GM12878 (cell line): Measurements from ENCODE around the gene AKT1S1. TPM values are rescaled to one million over a fixed set of nuclear protein-coding genes. Genes with fewer than 3 reads are reported as not detected.

Experiments used
- BMI1 ChIP-seq: fragments of 450-650 bp; IDR thresholded peaks from 2 replicates; pipeline ENCODE4 v1.6.1; 2016; ENCODE audit warnings: mild to moderate bottlenecking, moderate library complexity, borderline replicate concordance
- CBFB ChIP-seq: IDR thresholded peaks from 2 replicates; pipeline ENCODE4 v1.6.1; 2016; ENCODE audit warnings: antibody characterized with exemption, low read depth
- E4F1 ChIP-seq: fragments of 450-650 bp; IDR thresholded peaks from 2 replicates; pipeline ENCODE4 v1.6.1; 2018; ENCODE audit warnings: borderline replicate concordance, mild to moderate bottlenecking; ENCODE audit not compliant: partially characterized antibody
- MEF2A ChIP-seq: IDR thresholded peaks from 2 replicates; pipeline ENCODE4 v1.6.1; 2011; ENCODE audit warnings: low read depth, mild to moderate bottlenecking, low read length, moderate library complexity; ENCODE audit not compliant: insufficient read depth
- NFYA ChIP-seq: IDR thresholded peaks from 2 replicates; pipeline ENCODE4 v1.6.1; 2011; ENCODE audit warnings: low read depth, mild to moderate bottlenecking, low read length, improper control_type of control experiment, borderline replicate concordance
- NR2F1 ChIP-seq: fragments of 450-650 bp; conservative IDR thresholded peaks from 2 replicates; pipeline ENCODE4 v1.6.1; 2017; ENCODE audit warnings: mild to moderate bottlenecking
- NRF1 ChIP-seq: conservative IDR thresholded peaks from 2 replicates; pipeline ENCODE4 v1.6.1; 2011; ENCODE audit warnings: mild to moderate bottlenecking, low read depth, low read length, improper control_type of control experiment
- SUPT20H ChIP-seq: IDR thresholded peaks from 2 replicates; pipeline ENCODE4 v1.6.1; 2011; ENCODE audit warnings: low read depth, mild to moderate bottlenecking, low read length, moderate library complexity, borderline replicate concordance; ENCODE audit not compliant: control insufficient read depth
- ZNF622 ChIP-seq: fragments of 450-650 bp; IDR thresholded peaks from 2 replicates; pipeline ENCODE4 v1.6.1; 2017; ENCODE audit warnings: mild to moderate bottlenecking, inconsistent platforms
- polyA plus RNA-seq, 11 experiments: library from polyadenylated mRNA; depleted of rRNA in 4 of 11; unstranded in 6 of 11; stranded (reverse) in 5 of 11; fragments of >200 nt; fragmentation: Nextera tagmentation in 4 of 11; fragmentation: Illumina TruSeq in 1 of 11; extraction: Ambion mirVana in 4 of 11; extraction: Trizol in 1 of 11; gene quantifications; 1 replicate in 1 of 11; 2 replicates in 10 of 11; pipeline versions ENCODE4 v1.2.1 to v1.2.3, GENCODE V29; 2011 to 2016; ENCODE audit warnings: inconsistent platforms in 2 of 11, missing spikeins in 2 of 11, low read depth in 1 of 11
- total RNA-seq, 4 experiments: library from RNA; depleted of rRNA in 3 of 4; stranded (reverse); fragments of >200 nt in 3 of 4; fragmentation: Illumina TruSeq in 1 of 4; extraction: Trizol in 1 of 4; gene quantifications; 2 replicates each; pipeline versions ENCODE4 v1.2.1 to v1.2.3, GENCODE V29; 2013 to 2021
- TF ChIP-seq, protein P1 (sequence below): fragments of 150-350 bp; IDR thresholded peaks from 2 replicates; pipeline ENCODE4 v1.6.1; 2014; ENCODE audit warnings: mild to moderate bottlenecking, low read depth, low read length
- TF ChIP-seq, protein P2 (sequence below): fragments of 450-650 bp; IDR thresholded peaks from 2 replicates; pipeline ENCODE4 v1.6.1; 2017; ENCODE audit warnings: mild to moderate bottlenecking, moderate library complexity

Gene AKT1S1
- total and polyA plus RNA-seq, 10 of the 15 experiments (the other 5 are each of a cell fraction or from before 2014, with no cell fraction given) = 0.43 to 23.0 (median 12.3) TPM

- TF ChIP-seq E4F1 (no peak), MEF2A (no peak), CBFB (no peak), SUPT20H (no peak), NR2F1 (no peak), ZNF622 (no peak), BMI1 (no peak), NRF1 (no peak), NFYA (no peak)
- TF ChIP-seq, protein P1, sequence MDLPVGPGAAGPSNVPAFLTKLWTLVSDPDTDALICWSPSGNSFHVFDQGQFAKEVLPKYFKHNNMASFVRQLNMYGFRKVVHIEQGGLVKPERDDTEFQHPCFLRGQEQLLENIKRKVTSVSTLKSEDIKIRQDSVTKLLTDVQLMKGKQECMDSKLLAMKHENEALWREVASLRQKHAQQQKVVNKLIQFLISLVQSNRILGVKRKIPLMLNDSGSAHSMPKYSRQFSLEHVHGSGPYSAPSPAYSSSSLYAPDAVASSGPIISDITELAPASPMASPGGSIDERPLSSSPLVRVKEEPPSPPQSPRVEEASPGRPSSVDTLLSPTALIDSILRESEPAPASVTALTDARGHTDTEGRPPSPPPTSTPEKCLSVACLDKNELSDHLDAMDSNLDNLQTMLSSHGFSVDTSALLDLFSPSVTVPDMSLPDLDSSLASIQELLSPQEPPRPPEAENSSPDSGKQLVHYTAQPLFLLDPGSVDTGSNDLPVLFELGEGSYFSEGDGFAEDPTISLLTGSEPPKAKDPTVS = no peak
- TF ChIP-seq, protein P2, sequence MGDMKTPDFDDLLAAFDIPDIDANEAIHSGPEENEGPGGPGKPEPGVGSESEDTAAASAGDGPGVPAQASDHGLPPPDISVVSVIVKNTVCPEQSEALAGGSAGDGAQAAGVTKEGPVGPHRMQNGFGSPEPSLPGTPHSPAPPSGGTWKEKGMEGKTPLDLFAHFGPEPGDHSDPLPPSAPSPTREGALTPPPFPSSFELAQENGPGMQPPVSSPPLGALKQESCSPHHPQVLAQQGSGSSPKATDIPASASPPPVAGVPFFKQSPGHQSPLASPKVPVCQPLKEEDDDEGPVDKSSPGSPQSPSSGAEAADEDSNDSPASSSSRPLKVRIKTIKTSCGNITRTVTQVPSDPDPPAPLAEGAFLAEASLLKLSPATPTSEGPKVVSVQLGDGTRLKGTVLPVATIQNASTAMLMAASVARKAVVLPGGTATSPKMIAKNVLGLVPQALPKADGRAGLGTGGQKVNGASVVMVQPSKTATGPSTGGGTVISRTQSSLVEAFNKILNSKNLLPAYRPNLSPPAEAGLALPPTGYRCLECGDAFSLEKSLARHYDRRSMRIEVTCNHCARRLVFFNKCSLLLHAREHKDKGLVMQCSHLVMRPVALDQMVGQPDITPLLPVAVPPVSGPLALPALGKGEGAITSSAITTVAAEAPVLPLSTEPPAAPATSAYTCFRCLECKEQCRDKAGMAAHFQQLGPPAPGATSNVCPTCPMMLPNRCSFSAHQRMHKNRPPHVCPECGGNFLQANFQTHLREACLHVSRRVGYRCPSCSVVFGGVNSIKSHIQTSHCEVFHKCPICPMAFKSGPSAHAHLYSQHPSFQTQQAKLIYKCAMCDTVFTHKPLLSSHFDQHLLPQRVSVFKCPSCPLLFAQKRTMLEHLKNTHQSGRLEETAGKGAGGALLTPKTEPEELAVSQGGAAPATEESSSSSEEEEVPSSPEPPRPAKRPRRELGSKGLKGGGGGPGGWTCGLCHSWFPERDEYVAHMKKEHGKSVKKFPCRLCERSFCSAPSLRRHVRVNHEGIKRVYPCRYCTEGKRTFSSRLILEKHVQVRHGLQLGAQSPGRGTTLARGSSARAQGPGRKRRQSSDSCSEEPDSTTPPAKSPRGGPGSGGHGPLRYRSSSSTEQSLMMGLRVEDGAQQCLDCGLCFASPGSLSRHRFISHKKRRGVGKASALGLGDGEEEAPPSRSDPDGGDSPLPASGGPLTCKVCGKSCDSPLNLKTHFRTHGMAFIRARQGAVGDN = no peak
Observed at GRCh38 chr19:49848938-49849337, 28.2 kb downstream of the AKT1S1 start (continued).
